ENCODE data around the gene SETDB2.

DNA sequence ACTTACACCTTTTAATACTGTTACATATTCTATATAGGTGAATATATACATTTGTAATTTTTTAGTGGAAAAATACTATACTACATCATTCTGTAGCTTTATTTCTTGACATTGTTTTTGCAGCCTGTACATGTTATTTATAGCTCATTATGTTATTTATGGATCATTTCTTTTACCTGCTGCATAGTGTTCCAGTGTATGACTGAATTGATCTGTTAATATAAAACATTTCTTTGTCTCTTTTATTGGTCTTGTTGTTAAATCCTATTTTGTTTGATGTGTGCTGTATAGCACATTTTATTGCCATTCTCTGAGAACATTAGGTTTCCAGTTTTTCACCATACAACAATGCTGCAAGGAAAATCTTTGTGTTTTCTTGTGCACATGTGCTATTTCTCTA, 2.4 kb downstream of the SETDB2 start:
- TF ChIP-seq POLR2A (IDR thresholded peaks at IDR 0.05; ENCODE audit: low read depth, low read length) (no peak), EZH2 (IDR thresholded peaks at IDR 0.05; ENCODE audit: borderline replicate concordance, low read depth, low read length, severe bottlenecking) (no peak), POLR2AphosphoS5 (IDR thresholded peaks at IDR 0.05; ENCODE audit: insufficient read depth, low read depth, low read length) (no peak), GATA2 (IDR thresholded peaks at IDR 0.05; ENCODE audit: insufficient read depth, insufficient read length, low read depth, low read length) (no peak)
- TF ChIP-seq, protein P1, sequence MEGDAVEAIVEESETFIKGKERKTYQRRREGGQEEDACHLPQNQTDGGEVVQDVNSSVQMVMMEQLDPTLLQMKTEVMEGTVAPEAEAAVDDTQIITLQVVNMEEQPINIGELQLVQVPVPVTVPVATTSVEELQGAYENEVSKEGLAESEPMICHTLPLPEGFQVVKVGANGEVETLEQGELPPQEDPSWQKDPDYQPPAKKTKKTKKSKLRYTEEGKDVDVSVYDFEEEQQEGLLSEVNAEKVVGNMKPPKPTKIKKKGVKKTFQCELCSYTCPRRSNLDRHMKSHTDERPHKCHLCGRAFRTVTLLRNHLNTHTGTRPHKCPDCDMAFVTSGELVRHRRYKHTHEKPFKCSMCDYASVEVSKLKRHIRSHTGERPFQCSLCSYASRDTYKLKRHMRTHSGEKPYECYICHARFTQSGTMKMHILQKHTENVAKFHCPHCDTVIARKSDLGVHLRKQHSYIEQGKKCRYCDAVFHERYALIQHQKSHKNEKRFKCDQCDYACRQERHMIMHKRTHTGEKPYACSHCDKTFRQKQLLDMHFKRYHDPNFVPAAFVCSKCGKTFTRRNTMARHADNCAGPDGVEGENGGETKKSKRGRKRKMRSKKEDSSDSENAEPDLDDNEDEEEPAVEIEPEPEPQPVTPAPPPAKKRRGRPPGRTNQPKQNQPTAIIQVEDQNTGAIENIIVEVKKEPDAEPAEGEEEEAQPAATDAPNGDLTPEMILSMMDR (IDR thresholded peaks at IDR 0.05; ENCODE audit: extremely low read depth in 1 of 2, insufficient read depth in 1 of 2, low read depth in 1 of 2, low read length in 2 of 2): no peak
- TF ChIP-seq, protein P2, sequence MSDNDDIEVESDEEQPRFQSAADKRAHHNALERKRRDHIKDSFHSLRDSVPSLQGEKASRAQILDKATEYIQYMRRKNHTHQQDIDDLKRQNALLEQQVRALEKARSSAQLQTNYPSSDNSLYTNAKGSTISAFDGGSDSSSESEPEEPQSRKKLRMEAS (IDR thresholded peaks at IDR 0.05; ENCODE audit: insufficient read depth, insufficient read length): no peak
